Activated CD4-positive, alpha-beta T cell treated with anti-CD3 and anti-CD28 coated beads for 36 hours (primary cell): ENCODE measurements around the gene PLD1. TPM values are rescaled to one million over a fixed set of nuclear protein-coding genes. Genes with fewer than 3 reads are reported as not detected.
"Not testable (repeated sequence)": the region's sequence is repeated elsewhere in the genome, so short reads cannot be mapped to it uniquely, and the experiment has no call there.

ENCODE experiments used
- ATAC-seq: fragments of 200-7000 bp; cut with Tn5 transposase; one replicate; pipeline ENCODE4 v1.10.0; 2021; ENCODE audit warnings: mild to moderate bottlenecking, moderate library complexity
- CTCF ChIA-PET: fragments of 350-600 bp; sonication (Branson Sonifier 250); formaldehyde crosslinking; loops from one replicate; lab custom pipeline; 2021; ENCODE audit warnings: antibody characterized with exemption; lab: Charles Lee
- POLR2A ChIA-PET: fragments of 350-600 bp; sonication (Branson Sonifier 250); formaldehyde crosslinking; loops from one replicate; lab custom pipeline; 2021; ENCODE audit warnings: antibody characterized with exemption, inconsistent platforms; lab: Charles Lee
- DNase-seq: peaks from one replicate; pipeline ENCODE4 v3.0.0-alpha.2; 2020
- H3K27ac Mint-ChIP-seq: one replicate; pipeline ENCODE4 v1.8.0; 2021; ENCODE audit warnings: mixed read lengths
- H3K27me3 Mint-ChIP-seq: one replicate; pipeline ENCODE4 v1.8.0; 2021; ENCODE audit warnings: mixed read lengths
- H3K36me3 Mint-ChIP-seq: one replicate; pipeline ENCODE4 v1.8.0; 2021; ENCODE audit warnings: low read depth, mixed read lengths
- H3K4me1 Mint-ChIP-seq: one replicate; pipeline ENCODE4 v1.8.0; 2021; ENCODE audit warnings: mixed read lengths
- H3K4me3 Mint-ChIP-seq: one replicate; pipeline ENCODE4 v1.8.0; 2021; ENCODE audit warnings: mild to moderate bottlenecking, moderate library complexity, mixed read lengths
- H3K9me3 Mint-ChIP-seq: one replicate; pipeline ENCODE4 v1.8.0; 2021; ENCODE audit warnings: low read depth, mixed read lengths
- intact Hi-C, 2 experiments: fragments of 100-400 bp; cut with DNase I in 1 of 2; cut with micrococcal nuclease in 1 of 2; formaldehyde crosslinking; loops; one replicate each; pipeline versions ENCODE4 v1.14.2 to v1.15.1; 2022 to 2024; cut with DNase I, micrococcal nuclease
- total RNA-seq, 2 experiments: library from RNA; stranded (reverse); gene quantifications; one replicate each; pipeline ENCODE4 v1.2.3, GENCODE V29; 2021

PLD1 gene
- total RNA-seq, 2 experiments from 2014 or later: 1.1 to 1.2 TPM

DNA sequence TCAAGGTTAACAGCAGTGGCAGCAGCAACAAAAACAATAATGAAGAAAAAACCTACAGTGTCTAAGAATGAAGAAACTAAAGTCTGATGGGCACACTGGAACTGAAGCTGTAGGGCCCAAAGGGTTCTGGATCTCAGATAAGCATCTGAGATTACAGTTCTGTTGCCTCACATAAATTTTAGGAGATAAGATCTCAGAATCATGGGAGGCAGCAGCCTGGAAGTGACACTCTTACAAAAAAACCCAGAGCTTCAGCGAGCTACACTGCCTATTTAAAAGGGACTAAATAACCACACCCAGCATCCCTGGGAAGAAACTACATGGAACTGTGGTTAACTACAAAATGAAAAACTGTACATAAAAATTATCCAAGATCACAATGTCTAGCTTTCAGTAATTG lies 61.2 kb downstream of the PLD1 start:
- Mint-ChIP-seq H3K4me3 (no peak overlapping the region), H3K27ac (no peak overlapping the region), H3K36me3 (no peaks in the 10 kb centered on the region), H3K9me3 (no peaks in the 10 kb centered on the region), H3K27me3 (peaks cover 31% of the 10 kb centered on the region), H3K4me1 (peaks cover 2% of the 10 kb centered on the region)
- POLR2A ChIA-PET: no interaction called here
- intact Hi-C loops: no loop called here
- no peak for ATAC-seq
- DNase-seq: no peak
- CTCF ChIA-PET: interaction anchor here (0.8 to 1.2 kb wide), 3 partner anchors 11 to 26 kb away, joined by 3 read pairs; no protein-coding TSS in a partner anchor

DNA sequence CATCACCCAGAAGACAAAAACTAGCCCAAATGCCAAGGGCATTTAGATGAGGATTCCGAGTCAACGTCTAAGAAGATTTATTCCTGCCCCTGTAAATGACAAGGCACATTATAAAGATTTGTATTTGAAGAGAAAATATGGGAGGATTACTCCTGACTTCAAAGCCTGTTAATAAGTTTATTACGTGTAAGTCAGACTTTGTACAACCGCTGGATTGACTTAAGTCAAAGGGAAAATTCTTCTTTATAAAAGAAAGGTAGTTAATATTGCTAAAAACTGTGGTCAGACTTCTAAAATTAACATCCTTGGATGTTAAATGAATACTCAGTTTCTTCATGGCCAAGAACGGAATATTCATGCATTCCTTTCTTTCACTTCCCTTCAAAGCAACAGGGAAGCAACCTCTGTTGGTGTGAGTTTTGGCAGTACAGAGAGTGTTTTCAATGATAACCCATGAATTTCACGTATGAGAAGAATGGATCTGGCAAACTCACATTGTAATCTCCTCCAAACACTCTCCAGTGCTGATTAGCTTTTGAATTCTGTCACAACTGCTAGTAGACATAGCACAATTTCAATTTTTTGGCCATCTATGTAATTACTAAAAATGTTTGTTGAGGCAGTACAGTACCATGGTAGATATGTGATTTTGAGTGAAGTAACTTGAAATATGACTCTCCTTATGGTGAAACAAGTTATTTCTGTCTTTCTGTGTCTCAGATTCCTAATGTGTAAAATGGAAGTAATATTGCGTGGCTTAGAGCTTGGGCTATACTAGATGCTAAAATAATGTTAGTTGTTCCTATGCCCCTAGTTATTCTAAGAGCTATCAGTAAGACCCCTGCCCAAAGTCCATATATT lies 62.0 kb downstream of the PLD1 start:
- Mint-ChIP-seq H3K4me3 (no peak overlapping the region), H3K27ac (no peak overlapping the region), H3K27me3 (peaks cover 36% of the 10 kb centered on the region), H3K4me1 (peaks cover 2% of the 10 kb centered on the region), H3K36me3 (no peaks in the 10 kb centered on the region), H3K9me3 (no peaks in the 10 kb centered on the region)
- intact Hi-C loops: no loop called here
- DNase-seq (no peak), ATAC-seq (no peak)
- ChIA-PET CTCF (interaction anchor here (1.2 kb wide), 1 partner anchor 27 kb away, joined by 3 read pairs; no protein-coding TSS in a partner anchor), POLR2A (no interaction called here)

GRCh38 chr3:171747223-171747920 lies 62.9 kb downstream of the PLD1 start:
- Mint-ChIP-seq H3K4me3 (no peak overlapping the region), H3K9me3 (no peaks in the 10 kb centered on the region), H3K27me3 (peaks cover 34% of the 10 kb centered on the region), H3K4me1 (peaks cover under 1% of the 10 kb centered on the region), H3K36me3 (no peaks in the 10 kb centered on the region), H3K27ac (no peak overlapping the region)
- ATAC-seq (no peak), DNase-seq (no peak)
- ChIA-PET CTCF (interaction anchor here (0.7 to 1.7 kb wide), 4 partner anchors 10 to 697 kb away, joined by 3 to 7 read pairs (median 4); no protein-coding TSS in a partner anchor), POLR2A (no interaction called here)
- intact Hi-C loops: no loop called here

GRCh38 chr3:171746320-171747222 lies 63.7 kb downstream of the PLD1 start:
- H3K4me1 Mint-ChIP-seq, H3K9me3 Mint-ChIP-seq, H3K4me3 Mint-ChIP-seq, H3K27ac Mint-ChIP-seq, POLR2A ChIA-PET, H3K36me3 Mint-ChIP-seq, intact Hi-C loops, DNase-seq, ATAC-seq: not testable (repeated sequence)
- CTCF ChIA-PET: interaction anchor here (0.7 to 1.7 kb wide), 4 partner anchors 10 to 696 kb away, joined by 3 to 7 read pairs (median 4); no protein-coding TSS in a partner anchor
- peaks cover 33% of the 10 kb centered on the region for H3K27me3 Mint-ChIP-seq

GRCh38 chr3:171745577-171746319 lies 64.5 kb downstream of the PLD1 start:
- Mint-ChIP-seq H3K4me3 (no peak overlapping the region), H3K27ac (no peak overlapping the region), H3K36me3 (no peaks in the 10 kb centered on the region), H3K4me1 (no peaks in the 10 kb centered on the region), H3K9me3 (no peaks in the 10 kb centered on the region), H3K27me3 (peaks cover 31% of the 10 kb centered on the region)
- ATAC-seq (no peak), DNase-seq (no peak)
- CTCF ChIA-PET: interaction anchor here (1.7 kb wide), 1 partner anchor 26 kb away, joined by 7 read pairs; no protein-coding TSS in a partner anchor
- POLR2A ChIA-PET: no interaction called here
- intact Hi-C loops: no loop called here

GRCh38 chr3:171744158-171744741 lies 66.0 kb downstream of the PLD1 start:
- ChIA-PET CTCF (interaction anchor here (0.8 to 2.4 kb wide), 3 partner anchors 19 to 112 kb away, joined by 4 to 8 read pairs (median 4); no protein-coding TSS in a partner anchor), POLR2A (no interaction called here)
- intact Hi-C loops: no loop called here
- ATAC-seq: no peak
- H3K4me1 Mint-ChIP-seq: no peaks in the 10 kb centered on the region
- no peaks in the 10 kb centered on the region for H3K9me3 Mint-ChIP-seq
- peaks cover 24% of the 10 kb centered on the region for H3K27me3 Mint-ChIP-seq
- DNase-seq: no peak
- no peaks in the 10 kb centered on the region for H3K36me3 Mint-ChIP-seq
- no peak overlapping the region for H3K4me3 Mint-ChIP-seq
- H3K27ac Mint-ChIP-seq: no peak overlapping the region

GRCh38 chr3:171743327-171744157 lies 66.7 kb downstream of the PLD1 start:
- H3K36me3 Mint-ChIP-seq: no peaks in the 10 kb centered on the region
- CTCF ChIA-PET: interaction anchor here (0.7 to 2.4 kb wide), 4 partner anchors 19 to 113 kb away, joined by 3 to 8 read pairs (median 4); no protein-coding TSS in a partner anchor
- intact Hi-C loops: no loop called here
- POLR2A ChIA-PET: no interaction called here
- no peak for DNase-seq
- no peaks in the 10 kb centered on the region for H3K4me1 Mint-ChIP-seq
- no peak overlapping the region for H3K27ac Mint-ChIP-seq
- no peak overlapping the region for H3K4me3 Mint-ChIP-seq
- H3K27me3 Mint-ChIP-seq: peaks cover 20% of the 10 kb centered on the region
- no peak for ATAC-seq
- no peaks in the 10 kb centered on the region for H3K9me3 Mint-ChIP-seq

DNA sequence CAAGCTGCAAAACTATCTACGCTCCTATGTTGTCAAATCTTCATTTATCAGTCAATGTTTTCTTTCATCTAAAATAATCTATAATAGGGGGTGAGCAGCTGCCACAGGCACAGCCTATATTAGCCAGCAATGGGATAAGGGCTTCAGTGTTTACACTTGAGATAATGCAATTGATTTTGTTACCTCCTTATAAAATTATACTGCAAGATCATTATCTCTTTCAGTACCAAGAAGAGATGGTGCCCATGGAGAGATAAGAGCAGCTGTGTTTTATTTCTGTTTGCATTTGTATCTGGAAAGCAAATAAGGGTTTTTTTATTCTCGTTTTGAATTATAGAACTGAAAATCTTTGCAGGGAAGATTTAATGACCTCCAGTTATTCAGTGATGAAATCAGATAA lies 68.9 kb downstream of the PLD1 start:
- DNase-seq: no peak
- no peak overlapping the region for H3K4me3 Mint-ChIP-seq
- ChIA-PET POLR2A (no interaction called here), CTCF (interaction anchor here (1.8 kb wide), 1 partner anchor 30 kb away, joined by 5 read pairs; no protein-coding TSS in a partner anchor)
- no peaks in the 10 kb centered on the region for H3K4me1 Mint-ChIP-seq
- no peaks in the 10 kb centered on the region for H3K36me3 Mint-ChIP-seq
- no peaks in the 10 kb centered on the region for H3K9me3 Mint-ChIP-seq
- H3K27me3 Mint-ChIP-seq: peaks cover 11% of the 10 kb centered on the region
- H3K27ac Mint-ChIP-seq: no peak overlapping the region
- intact Hi-C loops: no loop called here
- ATAC-seq: no peak

DNA sequence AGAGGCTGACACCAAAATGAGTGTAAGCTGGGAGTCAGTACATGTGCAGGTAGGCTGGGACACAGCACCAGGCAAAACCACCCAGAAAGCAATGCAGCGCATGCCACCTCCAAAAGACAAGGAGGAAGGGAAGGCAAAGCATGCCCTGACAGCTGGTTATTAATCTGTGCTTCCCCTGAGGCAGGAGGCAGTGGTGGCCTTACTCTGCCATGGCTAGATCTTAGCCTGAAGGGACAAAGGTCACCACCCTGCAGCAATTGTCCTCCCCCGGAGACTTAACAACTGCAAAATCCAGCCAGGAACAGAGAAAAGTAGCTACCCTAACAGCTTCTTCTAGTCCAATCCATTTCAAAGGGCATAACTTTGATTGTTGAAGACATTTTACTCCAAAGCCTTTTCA lies 73.7 kb downstream of the PLD1 start:
- DNase-seq (no peak), ATAC-seq (no peak)
- no peaks in the 10 kb centered on the region for H3K27me3 Mint-ChIP-seq
- H3K4me3 Mint-ChIP-seq: no peak overlapping the region
- H3K9me3 Mint-ChIP-seq: no peaks in the 10 kb centered on the region
- ChIA-PET CTCF (interaction anchor here (1.0 to 1.4 kb wide), 2 partner anchors 10 to 12 kb away, joined by 4 read pairs; no protein-coding TSS in a partner anchor), POLR2A (no interaction called here)
- H3K27ac Mint-ChIP-seq: no peak overlapping the region
- no peaks in the 10 kb centered on the region for H3K4me1 Mint-ChIP-seq
- intact Hi-C loops: no loop called here
- H3K36me3 Mint-ChIP-seq: no peaks in the 10 kb centered on the region
